ENCODE measurements around the gene PPFIA4.

Gene PPFIA4

GRCh38 chr1:203084588-203085527 is 58.6 kb downstream of the PPFIA4 start:
- TF ChIP-seq, protein P1, sequence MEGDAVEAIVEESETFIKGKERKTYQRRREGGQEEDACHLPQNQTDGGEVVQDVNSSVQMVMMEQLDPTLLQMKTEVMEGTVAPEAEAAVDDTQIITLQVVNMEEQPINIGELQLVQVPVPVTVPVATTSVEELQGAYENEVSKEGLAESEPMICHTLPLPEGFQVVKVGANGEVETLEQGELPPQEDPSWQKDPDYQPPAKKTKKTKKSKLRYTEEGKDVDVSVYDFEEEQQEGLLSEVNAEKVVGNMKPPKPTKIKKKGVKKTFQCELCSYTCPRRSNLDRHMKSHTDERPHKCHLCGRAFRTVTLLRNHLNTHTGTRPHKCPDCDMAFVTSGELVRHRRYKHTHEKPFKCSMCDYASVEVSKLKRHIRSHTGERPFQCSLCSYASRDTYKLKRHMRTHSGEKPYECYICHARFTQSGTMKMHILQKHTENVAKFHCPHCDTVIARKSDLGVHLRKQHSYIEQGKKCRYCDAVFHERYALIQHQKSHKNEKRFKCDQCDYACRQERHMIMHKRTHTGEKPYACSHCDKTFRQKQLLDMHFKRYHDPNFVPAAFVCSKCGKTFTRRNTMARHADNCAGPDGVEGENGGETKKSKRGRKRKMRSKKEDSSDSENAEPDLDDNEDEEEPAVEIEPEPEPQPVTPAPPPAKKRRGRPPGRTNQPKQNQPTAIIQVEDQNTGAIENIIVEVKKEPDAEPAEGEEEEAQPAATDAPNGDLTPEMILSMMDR (IDR thresholded peaks at IDR 0.05; ENCODE audit: control extremely low read depth, extremely low read depth, low read depth, missing control alignments) = peak; percentile 49
- DNase-seq (ENCODE audit: extremely low spot score) = peak; percentile 69
- CTCF ChIA-PET = interaction anchor here (0.8 to 3.4 kb wide), 17 partner anchors 8 to 185 kb away, joined by 3 to 24 read pairs (median 4); no protein-coding TSS in a partner anchor
- POLR2A ChIA-PET = no interaction called here

DNA sequence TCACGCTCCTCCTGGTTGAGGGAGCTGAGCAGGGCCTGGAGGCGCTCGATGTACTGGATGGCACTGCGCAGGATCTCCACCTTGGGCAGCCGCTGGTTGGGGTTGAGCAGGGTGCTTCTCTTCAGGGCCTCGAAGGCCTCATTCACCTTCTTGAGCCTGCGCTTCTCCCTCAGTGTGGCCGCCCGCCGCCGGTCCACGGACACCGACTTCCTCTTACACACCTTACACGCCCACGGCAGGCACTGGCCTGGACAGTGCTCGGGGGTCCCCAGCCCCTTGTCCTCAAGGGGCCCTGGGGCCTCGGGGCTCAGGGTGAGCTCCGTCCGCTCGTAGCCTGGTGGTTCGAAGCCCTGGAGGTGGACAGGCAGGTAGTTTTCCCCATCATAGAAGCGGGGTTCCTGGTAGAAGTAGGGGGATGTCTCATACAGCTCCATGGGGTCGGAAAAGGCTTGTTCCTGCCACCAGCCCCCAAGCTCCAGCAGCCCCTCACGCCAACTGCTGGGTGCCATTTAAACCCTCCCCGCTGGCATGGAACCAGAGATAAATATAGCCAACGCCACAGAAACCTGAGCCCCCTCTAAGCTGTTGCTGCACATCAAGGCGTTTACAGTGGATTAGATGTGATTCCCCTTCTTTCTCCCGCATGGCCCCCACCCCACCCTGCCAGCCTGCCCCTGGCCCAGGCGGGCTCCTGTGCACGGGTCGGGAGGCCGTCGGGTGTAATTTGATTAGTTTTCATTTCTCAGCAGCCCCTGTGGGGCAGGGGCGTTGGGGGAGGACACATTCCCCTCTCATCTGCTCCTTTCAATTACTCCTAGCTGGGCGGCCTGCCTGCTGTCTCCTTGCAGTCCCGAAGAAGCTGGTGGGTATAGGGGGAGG is 59.5 kb downstream of the PPFIA4 start, which contains the start of gene MYOG:
TSS of gene MYOG (minus strand) at position 485 of the 879 bp plus-strand sequence. CDS start at position 434, 51 bp downstream.
- TF ChIP-seq, protein P1 (IDR thresholded peaks at IDR 0.05; ENCODE audit: control extremely low read depth, extremely low read depth, low read depth, missing control alignments) = no peak
- ChIA-PET POLR2A (no interaction called here), CTCF (interaction anchor here (0.8 to 3.4 kb wide), 10 partner anchors 9 to 183 kb away, joined by 3 to 24 read pairs (median 4); no protein-coding TSS in a partner anchor)
- DNase-seq (ENCODE audit: extremely low spot score) = no peak

- POLR2A ChIA-PET = no interaction called here
These were observed 60.9 kb downstream of the PPFIA4 start for GRCh38 chr1:203086992-203087763.

DNA sequence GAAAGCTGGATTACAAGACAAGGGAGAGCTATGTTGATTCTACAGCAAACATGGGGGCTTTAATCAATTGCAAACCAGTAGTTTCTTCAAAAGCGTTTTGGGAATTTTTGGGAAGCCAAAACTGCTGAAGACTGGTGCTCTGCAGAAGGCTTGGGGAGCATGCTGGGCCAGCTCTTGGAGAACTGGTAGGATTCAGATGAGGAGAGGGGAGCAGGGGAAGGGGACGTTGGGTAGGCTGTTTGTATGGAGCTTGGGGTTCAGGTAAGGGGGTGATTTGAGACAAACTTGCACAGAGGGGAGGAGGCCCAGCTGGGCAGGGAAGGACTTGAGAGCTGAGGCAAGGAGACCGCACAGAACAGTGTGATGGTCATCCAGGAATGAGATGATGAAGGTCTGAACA is 62.1 kb downstream of the PPFIA4 start:
- ChIA-PET POLR2A (no interaction called here), CTCF (no interaction called here)
- TF ChIP-seq, protein P1 (IDR thresholded peaks at IDR 0.05; ENCODE audit: control extremely low read depth, extremely low read depth, low read depth, missing control alignments) = no peak
- DNase-seq (ENCODE audit: extremely low spot score) = no peak

More at GRCh38 chr1:203086992-203087763, 60.9 kb downstream of the PPFIA4 start:
- no peak for DNase-seq (ENCODE audit: extremely low spot score)
- TF ChIP-seq, protein P1 (IDR thresholded peaks at IDR 0.05; ENCODE audit: control extremely low read depth, extremely low read depth, low read depth, missing control alignments) = no peak
- CTCF ChIA-PET = interaction anchor here (1.2 kb wide), 1 partner anchor 16 kb away, joined by 3 read pairs; no protein-coding TSS in a partner anchor

DNA sequence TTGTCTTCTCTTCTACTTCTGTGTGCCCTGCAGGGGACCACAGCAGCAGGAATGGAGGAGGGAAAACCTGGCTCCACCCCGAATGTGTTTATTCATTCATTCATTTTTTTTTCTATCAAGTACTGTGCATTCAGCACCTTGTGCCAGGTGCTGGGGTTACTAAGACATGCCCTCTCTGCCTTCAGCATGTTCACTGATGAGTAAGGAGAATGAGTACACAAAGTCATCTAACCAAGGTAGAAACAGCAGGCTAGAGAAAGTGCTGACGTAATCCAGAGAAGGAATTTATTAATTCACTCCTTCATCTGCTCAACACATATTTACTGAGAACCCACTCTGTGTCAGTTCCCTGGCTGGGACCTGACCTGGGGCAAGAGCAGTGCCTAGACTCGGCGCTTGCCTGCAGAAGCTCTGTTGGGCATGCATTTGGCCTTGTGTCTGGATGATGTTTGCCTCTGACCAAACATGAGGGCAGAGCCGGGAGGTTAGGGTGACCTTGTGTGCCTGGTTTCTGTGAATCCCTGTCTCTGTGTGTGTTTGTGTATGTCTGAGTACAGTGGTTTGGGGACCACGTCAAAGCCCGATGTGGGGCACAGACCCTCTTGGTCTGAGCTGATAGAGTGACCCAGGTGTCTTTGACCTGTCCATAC is 62.8 kb downstream of the PPFIA4 start:
- TF ChIP-seq, protein P1 (IDR thresholded peaks at IDR 0.05; ENCODE audit: control extremely low read depth, extremely low read depth, low read depth, missing control alignments) = no peak
- ChIA-PET CTCF (interaction anchor here (0.6 kb wide), 1 partner anchor 50 kb away, joined by 3 read pairs; no protein-coding TSS in a partner anchor), POLR2A (no interaction called here)
- DNase-seq (ENCODE audit: extremely low spot score) = no peak

All from GM10248 (cell line).